GM10266 (cell line): ENCODE data around the gene TTC7B.

Experiments
- DNase-seq: peaks from one replicate; pipeline ENCODE4 v3.0.0; 2012; ENCODE audit errors: extremely low spot score
- TF ChIP-seq, protein P1 (sequence below): IDR thresholded peaks from 2 replicates; pipeline ENCODE4 v1.5.1; 2012; ENCODE audit warnings: mild to moderate bottlenecking, low read depth; ENCODE audit not compliant: control insufficient read depth, insufficient read depth; ENCODE audit errors: missing control alignments

TTC7B gene

DNA sequence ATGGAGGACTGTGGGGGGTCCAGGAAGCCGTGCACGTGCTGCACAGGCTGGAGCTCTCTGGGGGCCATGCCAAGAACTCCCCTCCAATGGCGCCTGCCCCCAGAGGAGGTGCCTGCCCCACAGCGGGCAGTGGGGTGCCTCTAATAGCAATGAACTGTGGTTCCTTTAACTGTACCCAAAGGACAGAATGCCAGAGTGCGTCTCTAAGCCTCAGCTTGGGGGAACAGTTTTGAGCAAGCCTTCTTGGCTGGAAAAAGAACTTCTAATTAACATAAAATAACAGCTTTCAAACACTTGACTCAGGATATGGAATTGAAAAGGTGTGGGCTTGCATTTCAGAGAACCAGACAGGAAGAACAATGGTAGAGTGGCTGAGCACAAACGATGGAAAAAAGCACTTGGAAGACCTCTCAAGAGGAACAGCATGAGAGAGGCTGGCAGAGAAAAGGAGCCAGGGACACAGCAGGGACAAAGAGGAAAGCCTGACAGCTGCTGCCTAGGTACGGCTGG is 195.6 kb downstream of the TTC7B start:
- no peak for DNase-seq
- TF ChIP-seq, protein P1, sequence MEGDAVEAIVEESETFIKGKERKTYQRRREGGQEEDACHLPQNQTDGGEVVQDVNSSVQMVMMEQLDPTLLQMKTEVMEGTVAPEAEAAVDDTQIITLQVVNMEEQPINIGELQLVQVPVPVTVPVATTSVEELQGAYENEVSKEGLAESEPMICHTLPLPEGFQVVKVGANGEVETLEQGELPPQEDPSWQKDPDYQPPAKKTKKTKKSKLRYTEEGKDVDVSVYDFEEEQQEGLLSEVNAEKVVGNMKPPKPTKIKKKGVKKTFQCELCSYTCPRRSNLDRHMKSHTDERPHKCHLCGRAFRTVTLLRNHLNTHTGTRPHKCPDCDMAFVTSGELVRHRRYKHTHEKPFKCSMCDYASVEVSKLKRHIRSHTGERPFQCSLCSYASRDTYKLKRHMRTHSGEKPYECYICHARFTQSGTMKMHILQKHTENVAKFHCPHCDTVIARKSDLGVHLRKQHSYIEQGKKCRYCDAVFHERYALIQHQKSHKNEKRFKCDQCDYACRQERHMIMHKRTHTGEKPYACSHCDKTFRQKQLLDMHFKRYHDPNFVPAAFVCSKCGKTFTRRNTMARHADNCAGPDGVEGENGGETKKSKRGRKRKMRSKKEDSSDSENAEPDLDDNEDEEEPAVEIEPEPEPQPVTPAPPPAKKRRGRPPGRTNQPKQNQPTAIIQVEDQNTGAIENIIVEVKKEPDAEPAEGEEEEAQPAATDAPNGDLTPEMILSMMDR = no peak

DNA sequence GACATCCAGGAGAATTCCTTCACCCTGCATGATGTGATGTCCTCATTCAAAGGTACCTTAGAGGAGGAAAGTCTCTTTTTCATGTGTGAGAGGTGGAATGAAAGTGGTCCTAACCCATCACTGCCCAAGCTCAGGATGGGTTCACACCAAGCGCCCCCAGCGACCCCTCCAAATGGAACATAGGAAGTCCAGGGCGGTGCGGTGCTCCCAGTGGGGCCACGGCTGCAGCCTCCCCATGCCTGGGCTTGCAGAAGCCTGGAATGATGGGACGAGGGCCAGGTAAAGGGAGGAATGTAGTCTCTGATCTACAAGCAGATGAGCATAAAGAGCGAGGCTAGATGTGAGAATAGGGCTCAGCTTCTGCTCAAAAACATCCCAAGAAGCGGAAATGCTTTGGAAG is 196.3 kb downstream of the TTC7B start:
- DNase-seq = no peak
- TF ChIP-seq, protein P1 = no peak

DNA sequence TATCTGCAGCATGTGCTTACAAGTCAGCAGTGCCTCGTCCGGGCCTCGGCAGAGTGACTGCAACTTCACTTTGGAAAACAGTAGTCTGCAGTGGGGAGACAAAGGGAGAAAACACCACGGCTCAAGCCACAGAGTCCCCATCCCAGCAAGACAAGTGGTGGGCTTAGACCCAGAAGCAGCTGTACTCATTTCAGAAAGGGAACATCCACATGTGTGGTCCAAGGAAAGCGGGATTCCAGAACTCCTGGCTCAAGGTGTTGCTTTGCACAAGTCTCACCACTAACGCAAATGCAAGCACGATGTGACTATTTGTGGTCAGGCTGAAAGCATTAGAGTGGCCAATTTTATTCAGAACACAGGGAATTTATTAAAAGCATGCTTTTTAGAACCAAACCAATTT is 198.3 kb downstream of the TTC7B start:
- DNase-seq = no peak
- TF ChIP-seq, protein P1 = no peak

DNA sequence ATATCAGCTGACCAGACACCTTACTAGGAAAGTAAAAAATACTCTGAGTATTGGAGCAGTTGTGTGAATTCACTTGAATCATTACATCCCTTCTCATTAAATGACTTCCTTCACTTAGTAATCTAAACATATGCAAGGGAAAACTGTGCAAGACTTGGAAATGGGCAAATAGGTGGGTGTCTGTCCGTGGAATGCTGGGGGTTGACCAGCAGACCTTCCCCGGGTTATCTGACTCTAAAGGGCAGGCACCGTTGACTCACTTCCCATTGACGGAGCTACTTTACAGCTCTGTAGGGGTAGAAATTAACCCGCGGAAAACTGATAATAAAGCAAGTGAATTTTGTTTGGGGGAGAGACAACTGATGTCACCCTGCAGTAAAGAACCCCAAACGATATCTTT is 199.3 kb downstream of the TTC7B start:
- TF ChIP-seq, protein P1 = no peak
- no peak for DNase-seq

DNA sequence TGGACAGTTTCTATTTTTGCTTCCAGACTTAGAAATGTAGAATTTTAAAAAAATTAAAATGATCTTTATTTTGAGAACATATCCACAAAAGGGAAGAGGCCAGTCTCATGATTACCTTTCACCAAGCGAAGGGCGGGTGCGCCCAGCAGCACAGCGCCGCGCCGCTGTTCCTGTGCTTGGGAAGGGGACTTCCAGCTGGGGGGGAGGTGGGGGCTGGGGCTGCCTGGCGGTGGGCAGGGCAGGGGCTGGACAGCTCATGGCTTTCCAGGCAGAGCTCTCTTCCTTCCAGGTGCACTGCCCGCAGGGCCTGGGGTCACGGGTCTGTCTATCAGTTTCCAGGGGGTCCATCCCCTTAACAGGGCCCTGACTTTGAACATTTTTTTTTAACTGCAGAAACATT is 199.9 kb downstream of the TTC7B start:
- TF ChIP-seq, protein P1 = no peak
- no peak for DNase-seq

DNA sequence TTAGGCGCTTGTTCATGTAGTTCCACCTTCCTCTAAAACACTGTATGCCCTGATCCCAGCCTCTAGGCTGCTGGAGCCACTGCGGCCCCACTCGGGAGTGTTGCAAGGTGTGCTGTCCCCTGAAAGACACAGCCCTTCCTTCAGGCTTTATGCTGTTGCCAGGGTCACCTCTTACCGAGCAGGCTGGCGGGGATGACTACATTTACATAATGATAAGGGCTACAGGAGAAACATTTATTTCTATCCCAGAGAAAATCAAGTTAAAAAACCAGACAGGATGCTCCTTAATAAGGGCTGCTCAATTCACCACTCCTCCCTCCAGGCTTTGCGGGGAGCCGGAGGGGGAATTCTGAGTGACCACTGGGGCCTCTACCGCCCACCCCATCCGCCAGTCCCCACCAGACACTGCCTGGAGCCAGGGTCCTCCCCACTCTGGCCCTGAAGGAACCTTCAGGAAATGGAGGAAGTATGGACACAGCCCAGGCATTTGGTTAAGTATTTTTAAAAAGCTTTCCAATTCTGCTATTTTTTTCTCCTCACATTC is 200.6 kb downstream of the TTC7B start:
- DNase-seq = no peak
- TF ChIP-seq, protein P1 = no peak

DNA sequence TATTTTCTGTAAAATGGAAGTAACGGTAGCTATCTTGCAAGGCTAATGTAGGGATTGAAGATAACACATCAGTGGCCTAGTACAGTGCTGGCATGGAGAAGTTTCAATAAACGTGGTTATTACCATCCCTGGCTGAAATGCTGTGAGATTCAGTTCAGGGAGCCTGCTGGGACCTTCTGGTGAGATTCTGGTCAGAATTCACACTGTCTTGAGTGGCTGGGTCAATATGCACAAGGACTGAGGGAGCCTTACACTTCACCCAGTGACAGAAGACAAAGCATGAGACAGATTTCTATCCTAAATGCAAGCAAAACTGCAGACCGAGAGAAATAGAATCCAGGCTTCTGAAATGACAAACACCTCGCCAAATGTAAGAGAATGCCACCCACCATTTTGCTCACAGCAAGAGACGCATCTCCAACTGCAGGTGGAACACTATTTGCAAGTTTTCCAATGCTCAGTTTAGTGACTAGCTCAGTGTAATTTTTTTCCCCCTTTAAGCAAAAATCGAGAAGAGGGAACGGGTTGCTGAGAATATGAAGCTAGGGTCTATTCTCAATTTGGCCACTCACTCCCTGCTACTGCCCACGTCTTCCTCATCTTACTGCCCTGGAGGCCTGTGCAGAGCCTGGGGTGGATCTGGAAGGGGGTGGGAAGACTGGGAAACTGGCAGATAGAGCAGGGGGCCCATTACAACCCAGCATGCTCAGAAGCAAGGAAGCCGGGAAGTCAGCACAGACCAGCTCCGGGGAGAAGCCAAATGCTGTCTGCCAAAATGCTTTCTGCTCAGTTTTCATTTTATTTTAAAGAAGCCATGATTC is 201.3 kb downstream of the TTC7B start:
- TF ChIP-seq, protein P1 = no peak
- no peak for DNase-seq
